NCI-H345 treated with DMSO at 0.1 percent for 48 hours (cell line): ENCODE data around the gene DNAJB8.

Experiments used
- DNase-seq: peaks from one replicate; lab custom pipeline; 2025; ENCODE audit not compliant: unreplicated experiment; lab: John Stamatoyannopoulos, UW

DNAJB8 gene

GRCh38 chr3:128494367-128494650 lies 27.6 kb upstream of the DNAJB8 start:
- no peak for DNase-seq

- no peak for DNase-seq
These were observed 27.1 kb upstream of the DNAJB8 start for GRCh38 chr3:128493570-128494366.

DNA sequence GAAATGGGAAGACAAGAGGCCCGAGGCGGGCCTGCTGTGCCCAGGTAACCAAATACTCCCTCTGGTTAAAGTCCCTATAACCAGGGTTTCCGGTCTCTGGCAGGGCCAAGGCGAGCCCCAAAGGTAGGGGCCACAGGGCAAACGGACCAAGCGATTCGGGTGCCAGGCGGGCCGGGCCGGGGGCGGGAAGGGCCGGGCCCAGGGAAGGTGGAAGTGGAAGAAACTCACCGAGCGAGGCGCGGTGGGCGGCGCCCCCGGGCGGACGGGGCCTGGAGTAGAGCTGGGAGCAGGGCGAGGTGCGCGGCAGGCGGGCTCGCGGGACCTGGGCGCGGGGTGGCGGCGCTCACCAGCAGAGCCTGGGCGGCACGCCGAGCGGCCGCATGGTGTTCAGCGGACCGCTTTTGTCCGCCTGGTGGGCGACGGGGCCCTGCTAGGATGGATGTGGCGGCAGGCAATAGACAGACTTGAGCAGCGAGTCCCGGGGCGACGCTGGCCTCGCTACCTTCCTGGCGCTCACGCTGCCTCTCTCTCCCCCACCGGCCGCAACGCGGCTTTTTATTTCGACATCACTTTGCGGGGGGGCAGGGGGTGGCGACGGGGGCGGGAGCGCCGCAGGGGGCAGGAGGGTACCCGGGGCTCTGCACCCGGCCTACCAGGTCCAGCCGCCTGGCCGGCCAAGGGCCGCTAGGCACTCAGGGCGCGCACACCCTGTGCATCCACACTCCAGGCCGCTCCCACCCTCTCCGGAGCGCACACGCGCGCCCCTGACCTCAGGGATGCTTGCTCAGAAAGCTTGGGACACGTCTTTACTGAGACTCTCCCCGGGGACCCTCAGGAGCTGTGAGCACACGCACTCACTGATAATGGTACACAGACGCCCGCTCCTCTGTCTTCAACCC lies 26.2 kb upstream of the DNAJB8 start, which contains the start of gene GATA2:
GATA2 (minus strand) TSS at position 531 of the 899 bp plus-strand sequence. CDS start 6,170 bp downstream, outside the sequence.
- DNase-seq: peak; percentile 10

GRCh38 chr3:128491941-128492670 lies 25.4 kb upstream of the DNAJB8 start:
- DNase-seq: no peak

DNA sequence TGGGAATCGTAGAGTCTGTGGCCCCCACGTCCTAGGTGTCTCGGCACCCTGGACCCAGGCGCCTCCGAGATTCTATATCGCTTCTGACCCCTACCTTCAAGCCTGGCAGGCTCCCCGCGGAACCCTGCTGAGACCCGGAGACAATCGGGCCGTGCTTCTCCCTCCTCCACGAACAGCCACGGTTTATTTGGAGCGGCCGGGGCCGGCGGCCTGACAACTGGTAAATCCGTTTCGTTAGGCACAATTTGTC lies 24.9 kb upstream of the DNAJB8 start:
- peak; percentile 21 for DNase-seq

DNA sequence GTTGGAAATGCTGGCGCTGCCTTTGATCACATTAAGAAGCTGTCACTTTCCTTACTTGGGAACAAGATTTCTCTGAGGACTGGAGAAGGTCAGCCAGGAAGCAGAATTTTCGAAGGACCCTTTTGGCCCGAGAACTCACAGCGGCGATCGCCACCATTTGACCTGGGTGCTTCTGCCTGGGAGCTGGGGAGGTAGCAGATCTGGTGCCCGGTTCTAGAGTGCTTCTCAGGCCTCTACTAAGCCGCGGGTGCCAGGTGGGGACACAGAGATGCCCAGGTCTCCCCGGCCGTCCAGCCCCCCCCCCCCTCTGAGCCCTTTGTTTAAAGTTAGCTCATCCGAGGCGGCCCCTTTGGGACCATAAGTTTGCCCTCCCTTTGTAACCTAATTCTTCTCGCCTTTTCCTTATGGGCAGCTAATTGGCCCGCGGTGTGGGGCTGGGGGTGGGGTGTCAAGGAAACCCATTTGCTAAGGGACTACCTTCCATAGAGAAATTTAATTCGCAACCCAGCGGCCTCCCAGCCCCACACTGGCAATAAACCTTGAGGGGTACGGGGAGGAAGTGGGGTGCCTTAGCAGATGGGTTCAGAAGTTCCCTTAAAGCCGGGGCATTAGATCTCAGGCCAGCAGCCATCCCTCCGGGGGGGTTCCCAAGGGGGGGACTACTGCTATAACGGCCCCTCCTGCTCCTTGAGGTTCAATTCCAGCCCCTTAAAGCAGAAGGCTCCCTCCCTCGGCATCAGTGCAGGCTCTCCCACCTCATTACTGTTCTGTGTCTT lies 24.4 kb upstream of the DNAJB8 start:
- no peak for DNase-seq

- no peak for DNase-seq
These were observed 23.9 kb upstream of the DNAJB8 start for GRCh38 chr3:128490650-128490914.

- no peak for DNase-seq
These were observed 23.4 kb upstream of the DNAJB8 start for GRCh38 chr3:128489927-128490649.

- no peak for DNase-seq
These were observed 22.9 kb upstream of the DNAJB8 start for GRCh38 chr3:128489674-128489926.

GRCh38 chr3:128488991-128489673 lies 22.4 kb upstream of the DNAJB8 start:
- no peak for DNase-seq

GRCh38 chr3:128488636-128488990 lies 21.9 kb upstream of the DNAJB8 start:
- no peak for DNase-seq

- DNase-seq: no peak
These were observed 21.3 kb upstream of the DNAJB8 start for GRCh38 chr3:128487813-128488635.

DNA sequence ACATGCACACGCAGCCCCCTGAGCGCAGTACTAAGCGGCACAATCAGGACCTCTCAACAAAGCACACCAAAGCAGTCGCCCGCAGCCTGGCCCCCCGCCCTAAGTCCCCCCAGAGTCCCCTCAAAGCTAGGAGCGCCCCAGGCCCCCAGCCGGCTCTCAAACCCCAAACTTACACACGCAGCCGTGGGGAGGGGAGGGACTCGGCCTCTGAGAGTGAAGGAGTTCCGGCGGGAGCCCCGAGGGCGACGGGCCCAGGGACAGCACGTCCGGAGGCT lies 20.8 kb upstream of the DNAJB8 start:
- DNase-seq: no peak

GRCh38 chr3:128486681-128487537 lies 20.2 kb upstream of the DNAJB8 start:
- DNase-seq: no peak

DNA sequence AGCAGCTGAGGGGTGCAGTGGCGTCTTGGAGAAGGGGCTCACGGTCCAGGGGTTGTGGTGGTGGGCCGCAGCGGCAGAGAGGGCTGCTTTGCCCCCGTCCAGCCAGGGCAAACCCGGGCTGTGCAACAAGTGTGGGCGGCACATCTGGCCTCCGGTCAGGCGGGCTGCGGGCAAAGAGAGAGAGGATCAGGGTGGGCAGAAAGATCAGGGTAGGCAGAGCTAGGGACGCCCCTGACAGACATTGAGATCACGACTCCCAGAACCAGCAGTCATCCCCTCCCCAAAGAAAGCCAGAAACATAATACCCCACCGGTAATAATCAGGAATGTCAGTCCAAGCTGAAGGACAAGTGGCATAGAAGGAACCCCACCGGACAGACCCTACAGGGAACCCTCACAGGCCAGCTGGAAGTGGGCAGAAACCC lies 19.5 kb upstream of the DNAJB8 start:
- no peak for DNase-seq

DNA sequence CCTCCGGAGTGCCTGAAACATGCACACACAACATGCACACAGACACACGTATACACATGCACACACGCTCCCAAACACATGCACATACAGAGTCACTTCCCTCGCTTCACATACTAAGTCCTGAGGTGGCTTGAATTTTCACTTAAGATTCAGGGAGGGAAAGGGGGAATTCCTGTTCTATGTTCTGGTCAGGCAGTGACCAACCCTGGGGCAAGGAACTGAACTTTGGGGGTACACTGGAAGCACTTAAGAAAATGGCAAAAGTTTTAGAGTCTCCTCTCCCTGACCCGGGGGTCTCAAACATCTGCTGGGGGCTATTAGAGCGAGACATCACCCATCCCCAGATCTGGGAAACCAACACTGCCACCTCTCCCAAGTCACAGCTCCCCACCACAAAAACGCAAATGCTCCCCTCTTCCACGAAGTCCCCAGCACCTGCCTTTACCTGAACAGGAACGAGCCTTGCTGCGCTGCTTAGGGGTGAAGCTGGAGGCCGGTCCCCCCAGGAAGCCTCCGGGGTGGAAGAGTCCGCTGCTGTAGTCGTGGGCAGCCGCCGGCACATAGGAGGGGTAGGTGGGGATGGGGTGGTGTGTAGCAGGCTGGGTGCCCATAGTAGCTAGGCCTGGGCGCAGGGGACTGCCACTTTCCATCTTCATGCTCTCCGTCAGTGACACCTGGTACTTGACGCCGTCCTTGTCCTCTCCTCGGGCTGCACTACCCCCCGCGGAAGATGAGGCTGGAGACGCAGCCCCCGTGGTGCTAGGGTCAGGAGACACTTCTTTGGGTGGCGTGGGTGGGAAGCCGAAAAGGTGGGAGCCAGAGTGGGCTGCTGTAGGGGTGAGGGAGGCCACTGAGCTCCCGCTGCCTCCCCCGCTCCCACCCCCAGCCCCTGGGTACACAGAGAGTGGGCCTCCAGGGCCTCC lies 18.9 kb upstream of the DNAJB8 start:
- DNase-seq: no peak

GRCh38 chr3:128484404-128485281 lies 18.0 kb upstream of the DNAJB8 start:
- no peak for DNase-seq
